ENCODE measurements around the gene ANKRD55. TPM values are rescaled to one million over a fixed set of nuclear protein-coding genes. Genes with fewer than 3 reads are reported as not detected.

Gene ANKRD55
- polyA plus RNA-seq, 1 of the 3 experiments (the other 2 are of a cell fraction), result not detected

GRCh38 chr5:56168066-56168478 is 65.1 kb downstream of the ANKRD55 start:
- Histone ChIP-seq H3K9me3 (no peaks in the 10 kb centered on the region), H3K79me2 (ENCODE audit: insufficient read depth) (no peaks in the 10 kb centered on the region), H3K36me3 (replicated peaks in 1 of 2; ENCODE audit: control insufficient read depth in 1 of 2, insufficient read depth in 2 of 2, low read length in 1 of 2) (no peaks in the 10 kb centered on the region), H3F3A (replicated peaks; ENCODE audit: insufficient read depth) (peaks cover 6% of the 10 kb centered on the region), H2AFZ (ENCODE audit: low read depth) (no peak overlapping the region), H3K4me2 (no peak overlapping the region), H3K9me2 (no peaks in the 10 kb centered on the region), H3K9ac (no peak overlapping the region), H3K27me3 (ENCODE audit: insufficient read depth) (no peaks in the 10 kb centered on the region), H3K4me1 (ENCODE audit: control insufficient read depth in 1 of 2, insufficient read depth in 2 of 2, low read depth in 1 of 2, low read length in 1 of 2) (peaks cover 6% of the 10 kb centered on the region in 2 experiments; a peak in 1 of 4 replicates), H3K27ac (ENCODE audit: low read depth in 2 of 2, low read length in 1 of 2) (no peak overlapping the region), H4K20me1 (ENCODE audit: insufficient read depth) (no peaks in the 10 kb centered on the region), H3K4me3 (ENCODE audit: low read depth in 2 of 2, low read length in 1 of 2) (no peak overlapping the region)
- ChIA-PET POLR2A (no interaction called here), CTCF (no interaction called here)
- 95% methylated on average over 8 of the region's 8 CpGs for WGBS (ENCODE audit: low lambda C conversion rate)
- DNase-seq, result no peak
- TF ChIP-seq, protein P1, sequence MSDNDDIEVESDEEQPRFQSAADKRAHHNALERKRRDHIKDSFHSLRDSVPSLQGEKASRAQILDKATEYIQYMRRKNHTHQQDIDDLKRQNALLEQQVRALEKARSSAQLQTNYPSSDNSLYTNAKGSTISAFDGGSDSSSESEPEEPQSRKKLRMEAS (IDR thresholded peaks at IDR 0.05; ENCODE audit: low read depth), result no peak
- TF ChIP-seq MXI1 (IDR thresholded peaks at IDR 0.05; ENCODE audit: low read depth, low read length), result no peak
- TF ChIP-seq MEF2A (IDR thresholded peaks at IDR 0.05; ENCODE audit: borderline replicate concordance, low read depth), result no peak
- TF ChIP-seq CHD2 (IDR thresholded peaks at IDR 0.05; ENCODE audit: low read length, partially characterized antibody), result no peak
- no peak for TF ChIP-seq RFX5 (IDR thresholded peaks at IDR 0.05; ENCODE audit: low read length)
- no peak for TF ChIP-seq YY1 (IDR thresholded peaks at IDR 0.05; ENCODE audit: low read depth)
- TF ChIP-seq EP300 (IDR thresholded peaks at IDR 0.05; ENCODE audit: borderline replicate concordance in 1 of 2, low read depth in 1 of 2, low read length in 1 of 2), result no peak
- no peak for TF ChIP-seq NRF1 (IDR thresholded peaks at IDR 0.05; ENCODE audit: low read depth, low read length)
- no peak for TF ChIP-seq TEAD4 (IDR thresholded peaks at IDR 0.05; ENCODE audit: borderline replicate concordance, insufficient read depth)
- TF ChIP-seq FOSL2 (IDR thresholded peaks at IDR 0.05; ENCODE audit: borderline replicate concordance, low read depth), result no peak
- TF ChIP-seq TCF12 (IDR thresholded peaks at IDR 0.05), result no peak
- no peak for TF ChIP-seq FOXJ3 (CRISPR knock-in tag; IDR thresholded peaks at IDR 0.05)
- no peak for TF ChIP-seq PBX3 (IDR thresholded peaks at IDR 0.05)
- TF ChIP-seq ZBTB33 (IDR thresholded peaks at IDR 0.05; ENCODE audit: borderline replicate concordance, low read depth), result no peak
- TF ChIP-seq FOXM1 (IDR thresholded peaks at IDR 0.05; ENCODE audit: low read depth), result no peak
- TF ChIP-seq NFIC (IDR thresholded peaks at IDR 0.05; ENCODE audit: borderline replicate concordance), result no peak
- TF ChIP-seq GABPA (IDR thresholded peaks at IDR 0.05; ENCODE audit: low read depth), result no peak
- no peak for TF ChIP-seq CTCF (IDR thresholded peaks at IDR 0.05)
